Measurements from ENCODE around the gene ZC3H12D. TPM values are rescaled to one million over a fixed set of nuclear protein-coding genes. Genes with fewer than 3 reads are reported as not detected.

Gene ZC3H12D
- polyA plus RNA-seq, 6 donors from 2014 or later: 4.7 to 9.2 (median 7.3) TPM

DNA sequence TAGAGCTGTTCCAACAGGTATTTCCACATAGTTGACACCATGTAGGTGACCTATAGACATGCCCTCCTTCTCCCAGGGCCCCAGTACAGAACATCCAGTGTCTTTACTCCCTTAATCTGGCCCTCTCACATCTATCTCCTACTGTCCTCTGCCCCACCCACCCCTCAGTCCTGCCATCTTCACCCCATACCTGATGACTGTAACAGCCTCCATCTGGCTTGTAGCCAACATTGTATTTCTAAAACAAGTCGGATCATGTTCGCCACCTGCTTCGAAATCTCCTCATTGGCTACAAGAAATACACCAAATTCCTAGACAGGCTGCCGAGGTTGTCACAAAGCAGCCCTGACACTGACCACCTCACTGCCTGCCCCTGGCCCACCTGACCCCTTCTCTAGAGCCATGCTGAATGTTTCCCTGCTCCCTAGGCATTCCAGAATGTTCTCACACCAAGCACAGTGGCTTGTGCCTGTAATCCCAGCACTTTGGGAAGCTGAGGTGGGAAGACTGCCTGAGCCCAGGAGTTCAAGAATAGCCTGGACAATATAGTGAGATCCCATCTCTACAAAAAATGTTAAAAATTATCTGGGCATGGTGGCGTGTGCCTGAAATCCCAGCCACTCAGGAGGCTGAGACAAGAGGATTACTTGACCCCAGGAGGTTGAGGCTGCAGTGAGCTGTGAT lies 6.0 kb downstream of the ZC3H12D start:
- DNase-seq (no peak), ATAC-seq (ENCODE audit: low read depth in 2 of 2) (no peak)
- Mint-ChIP-seq H3K4me1 (peaks cover 76 to 96% (median 91%) of the 10 kb centered on the region in 3 donors), H3K27me3 (no peaks in the 10 kb centered on the region), H3K4me3 (peak overlapping the region; percentile 60 to 98 (median 90)), H3K27ac (peak overlapping the region; percentile 99 to 100 (median 100)), H3K9me3 (peaks cover 0 to 1% (median 0%) of the 10 kb centered on the region in 7 donors), H3K36me3 (peaks cover 0 to 13% of the 10 kb centered on the region in 2 donors)

DNA sequence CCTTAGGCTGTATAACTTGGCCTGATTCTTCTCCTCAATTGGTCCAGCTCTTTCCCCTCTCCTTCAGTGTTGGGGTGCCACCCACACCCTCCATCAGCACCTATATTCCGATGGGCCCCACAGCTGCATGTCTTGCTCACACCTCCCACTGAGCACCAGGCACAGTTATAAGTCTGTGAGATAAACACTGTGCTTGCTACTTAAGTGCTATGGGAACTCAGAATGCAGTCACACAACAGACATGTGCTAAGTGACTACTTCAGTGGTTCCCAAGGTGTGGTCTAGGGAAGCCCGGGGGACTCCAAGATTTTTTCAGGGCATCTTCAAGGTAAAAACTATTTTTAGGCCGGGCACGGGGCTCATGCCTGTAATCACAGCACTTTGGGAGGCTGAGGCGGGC lies 7.3 kb downstream of the ZC3H12D start:
- peaks cover 73 to 96% (median 91%) of the 10 kb centered on the region in 3 donors for H3K4me1 Mint-ChIP-seq
- peak overlapping the region; percentile 12 to 79 (median 40) for H3K4me3 Mint-ChIP-seq
- H3K36me3 Mint-ChIP-seq: peaks cover 0 to 13% of the 10 kb centered on the region in 2 donors

DNA sequence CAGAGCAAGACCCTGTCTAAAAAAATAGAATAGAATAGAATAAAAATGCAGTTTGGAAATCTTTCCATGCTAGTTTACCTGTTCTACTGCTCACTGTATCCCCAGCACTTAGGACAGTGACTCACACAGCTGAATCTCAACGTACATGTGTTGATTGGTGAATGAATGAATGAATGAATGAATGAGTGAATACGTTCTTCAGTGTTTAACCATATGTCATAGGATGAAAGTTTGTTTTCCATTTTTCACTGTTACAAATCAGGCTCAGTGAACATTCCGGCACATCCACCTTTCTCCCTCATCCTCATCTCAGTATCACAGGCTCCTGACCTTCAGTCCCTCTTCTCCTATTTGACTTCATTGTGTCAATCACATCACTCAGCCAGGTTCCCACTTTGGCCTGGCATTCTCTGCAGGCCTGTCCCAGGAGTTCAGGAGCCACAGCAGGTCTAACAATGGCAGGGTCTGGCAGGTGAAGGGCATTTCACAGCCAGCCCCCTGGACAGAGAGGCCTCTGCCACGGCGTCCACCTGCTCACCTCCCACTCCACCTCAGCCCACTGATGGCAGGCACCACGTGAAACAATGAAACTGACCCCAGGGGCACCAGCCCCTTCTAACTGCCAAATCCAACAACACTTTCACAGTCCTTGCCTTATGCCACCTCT lies 7.9 kb downstream of the ZC3H12D start:
- no peak for ATAC-seq (ENCODE audit: low read depth in 2 of 2)
- H3K4me3 Mint-ChIP-seq: peak overlapping the region in 6 of 8 donors; percentile 24 to 79 (median 46)
- H3K4me1 Mint-ChIP-seq: peaks cover 75 to 96% (median 91%) of the 10 kb centered on the region in 3 donors
- H3K9me3 Mint-ChIP-seq: peaks cover 0 to 1% (median 0%) of the 10 kb centered on the region in 7 donors
- DNase-seq: no peak
- H3K27me3 Mint-ChIP-seq: no peaks in the 10 kb centered on the region
- H3K36me3 Mint-ChIP-seq: peaks cover 4 to 13% of the 10 kb centered on the region in 2 donors
- peak overlapping the region in 5 of 6 donors; percentile 83 to 99 (median 94) for H3K27ac Mint-ChIP-seq

More for the DNA sequence above, 7.3 kb downstream of the ZC3H12D start:
- DNase-seq: no peak
- ATAC-seq (ENCODE audit: low read depth in 2 of 2): no peak
- peak overlapping the region; percentile 83 to 99 (median 96) for H3K27ac Mint-ChIP-seq
- H3K9me3 Mint-ChIP-seq: peaks cover 0 to 1% (median 0%) of the 10 kb centered on the region in 7 donors
- H3K27me3 Mint-ChIP-seq: no peaks in the 10 kb centered on the region

GRCh38 chr6:149474108-149474935 lies 10.5 kb downstream of the ZC3H12D start:
- Mint-ChIP-seq H3K27ac (peak overlapping the region in 5 of 6 donors; percentile 81 to 99 (median 93)), H3K4me3 (peak overlapping the region; percentile 69 to 91 (median 78)), H3K36me3 (peaks cover 4 to 10% of the 10 kb centered on the region in 2 donors), H3K4me1 (peaks cover 72 to 93% (median 87%) of the 10 kb centered on the region in 3 donors), H3K9me3 (no peaks in the 10 kb centered on the region), H3K27me3 (no peaks in the 10 kb centered on the region)
- DNase-seq (no peak), ATAC-seq (ENCODE audit: low read depth in 2 of 2) (peak; percentile 10 to 33)

- H3K27me3 Mint-ChIP-seq: no peaks in the 10 kb centered on the region
- peak overlapping the region; percentile 67 to 91 (median 81) for H3K4me3 Mint-ChIP-seq
- no peaks in the 10 kb centered on the region for H3K9me3 Mint-ChIP-seq
- peaks cover 69 to 93% (median 85%) of the 10 kb centered on the region in 3 donors for H3K4me1 Mint-ChIP-seq
- peaks cover 0 to 10% of the 10 kb centered on the region in 2 donors for H3K36me3 Mint-ChIP-seq
- peak overlapping the region; percentile 60 to 98 (median 95) for H3K27ac Mint-ChIP-seq
- ATAC-seq (ENCODE audit: low read depth in 2 of 2): peak; percentile 17 to 19
- peak; percentile 62 for DNase-seq
Measured at GRCh38 chr6:149473080-149474052, 11.4 kb downstream of the ZC3H12D start.

DNA sequence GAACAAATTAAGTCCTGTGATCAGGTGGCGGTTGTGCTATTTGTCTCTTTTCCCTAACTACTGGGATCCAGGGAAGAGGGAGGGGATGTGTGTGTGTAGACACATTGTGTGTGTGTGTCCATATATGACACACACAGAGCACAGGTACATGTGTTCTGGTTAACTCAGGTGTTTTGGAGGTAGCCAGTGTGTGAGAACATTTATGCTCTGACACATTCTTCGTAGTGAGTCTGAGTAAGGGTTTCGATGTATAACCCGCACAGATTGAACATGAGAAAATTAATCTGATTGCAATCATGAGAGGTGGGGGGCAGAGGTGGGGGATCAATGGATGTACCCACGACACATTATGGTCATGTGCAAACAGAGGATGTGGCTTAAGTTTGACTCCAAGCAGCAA lies 12.6 kb downstream of the ZC3H12D start:
- peaks cover 0 to 10% of the 10 kb centered on the region in 2 donors for H3K36me3 Mint-ChIP-seq
- no peak for DNase-seq
- H3K27me3 Mint-ChIP-seq: no peaks in the 10 kb centered on the region
- peaks cover 71 to 94% (median 91%) of the 10 kb centered on the region in 3 donors for H3K4me1 Mint-ChIP-seq
- peak overlapping the region; percentile 82 to 98 (median 95) for H3K27ac Mint-ChIP-seq
- peak overlapping the region; percentile 32 to 91 (median 78) for H3K4me3 Mint-ChIP-seq
- no peaks in the 10 kb centered on the region for H3K9me3 Mint-ChIP-seq
- ATAC-seq (ENCODE audit: low read depth in 2 of 2): no peak

- peak in 1 of 2 donors; percentile 11 for ATAC-seq (ENCODE audit: low read depth in 2 of 2)
- Mint-ChIP-seq H3K4me1 (peaks cover 71 to 94% (median 91%) of the 10 kb centered on the region in 3 donors), H3K27ac (peak overlapping the region; percentile 82 to 98 (median 95)), H3K36me3 (peaks cover 0 to 10% of the 10 kb centered on the region in 2 donors), H3K9me3 (no peaks in the 10 kb centered on the region), H3K27me3 (no peaks in the 10 kb centered on the region), H3K4me3 (peak overlapping the region; percentile 32 to 91 (median 78))
- DNase-seq: no peak
Measured at GRCh38 chr6:149471801-149472200, 13.0 kb downstream of the ZC3H12D start.

- Mint-ChIP-seq H3K27ac (peak overlapping the region; percentile 82 to 98 (median 95)), H3K9me3 (no peaks in the 10 kb centered on the region), H3K4me1 (peaks cover 72 to 94% (median 88%) of the 10 kb centered on the region in 3 donors), H3K27me3 (no peaks in the 10 kb centered on the region), H3K36me3 (peaks cover 0 to 10% of the 10 kb centered on the region in 2 donors), H3K4me3 (peak overlapping the region in 7 of 8 donors; percentile 32 to 91 (median 77))
- ATAC-seq (ENCODE audit: low read depth in 2 of 2): no peak
- no peak for DNase-seq
Measured at GRCh38 chr6:149470948-149471347, 13.9 kb downstream of the ZC3H12D start.

DNA sequence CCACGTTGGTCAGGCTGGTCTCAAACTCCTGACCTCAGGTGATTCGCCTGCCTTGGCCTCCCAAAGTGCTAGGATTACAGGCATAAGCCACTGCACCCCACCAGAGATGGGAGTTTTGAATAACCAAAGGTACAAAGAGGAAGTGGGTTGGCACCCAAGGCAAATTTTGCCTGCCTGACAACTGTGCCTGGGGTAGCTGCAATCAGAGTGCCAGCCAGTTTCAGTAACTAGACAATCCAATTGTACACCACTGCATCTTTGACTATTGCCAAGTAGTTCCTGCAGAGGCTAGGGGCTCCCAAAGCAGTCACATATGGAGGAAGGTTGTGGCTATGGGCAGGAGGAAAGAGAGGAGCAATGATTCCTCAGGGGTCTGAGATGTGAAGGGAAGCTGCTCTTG lies 16.6 kb downstream of the ZC3H12D start:
- H3K9me3 Mint-ChIP-seq: no peaks in the 10 kb centered on the region

GRCh38 chr6:149467265-149467664 lies 17.5 kb downstream of the ZC3H12D start:
- H3K36me3 Mint-ChIP-seq: peaks cover 24 to 28% of the 10 kb centered on the region in 2 donors
- peaks cover 76 to 96% (median 89%) of the 10 kb centered on the region in 3 donors for H3K4me1 Mint-ChIP-seq
- DNase-seq (no peak), ATAC-seq (ENCODE audit: low read depth in 2 of 2) (no peak)
- H3K27me3 Mint-ChIP-seq: no peaks in the 10 kb centered on the region
- H3K27ac Mint-ChIP-seq: peak overlapping the region; percentile 94 to 99 (median 98)
- H3K9me3 Mint-ChIP-seq: no peaks in the 10 kb centered on the region
- peak overlapping the region; percentile 47 to 99 (median 88) for H3K4me3 Mint-ChIP-seq

More for the DNA sequence above, 16.6 kb downstream of the ZC3H12D start:
- peak overlapping the region; percentile 94 to 99 (median 98) for H3K27ac Mint-ChIP-seq
- peak overlapping the region; percentile 57 to 99 (median 92) for H3K4me3 Mint-ChIP-seq
- DNase-seq: peak; percentile 73
- no peaks in the 10 kb centered on the region for H3K27me3 Mint-ChIP-seq
- peaks cover 74 to 96% (median 89%) of the 10 kb centered on the region in 3 donors for H3K4me1 Mint-ChIP-seq
- H3K36me3 Mint-ChIP-seq: peaks cover 15 to 20% of the 10 kb centered on the region in 2 donors
- ATAC-seq (ENCODE audit: low read depth in 2 of 2): peak; percentile 67 to 70

GRCh38 chr6:149464411-149464810 lies 20.4 kb downstream of the ZC3H12D start:
- H3K36me3 Mint-ChIP-seq: peaks cover 25 to 29% of the 10 kb centered on the region in 2 donors
- H3K4me3 Mint-ChIP-seq: peak overlapping the region in 6 of 8 donors; percentile 9 to 79 (median 66)
- H3K9me3 Mint-ChIP-seq: no peaks in the 10 kb centered on the region
- ATAC-seq (ENCODE audit: low read depth in 2 of 2) (no peak), DNase-seq (no peak)
- H3K27ac Mint-ChIP-seq: peak overlapping the region; percentile 60 to 99 (median 96)
- H3K27me3 Mint-ChIP-seq: no peaks in the 10 kb centered on the region
- peaks cover 59 to 88% (median 73%) of the 10 kb centered on the region in 3 donors for H3K4me1 Mint-ChIP-seq

- no peak for DNase-seq
- H3K27me3 Mint-ChIP-seq: no peaks in the 10 kb centered on the region
- H3K36me3 Mint-ChIP-seq: peaks cover 31 to 35% of the 10 kb centered on the region in 2 donors
- peaks cover 61 to 88% (median 75%) of the 10 kb centered on the region in 3 donors for H3K4me1 Mint-ChIP-seq
- H3K27ac Mint-ChIP-seq: peak overlapping the region; percentile 87 to 99 (median 94)
- no peak for ATAC-seq (ENCODE audit: low read depth in 2 of 2)
- no peaks in the 10 kb centered on the region for H3K9me3 Mint-ChIP-seq
- H3K4me3 Mint-ChIP-seq: peak overlapping the region in 6 of 8 donors; percentile 0 to 75 (median 54)
Measured at GRCh38 chr6:149463781-149464180, 21.0 kb downstream of the ZC3H12D start.

Data from naive B cell (primary cell).